ENCODE measurements around the gene SS18L1. TPM values are rescaled to one million over a fixed set of nuclear protein-coding genes. Genes with fewer than 3 reads are reported as not detected.

SS18L1 gene
- total RNA-seq, 1 experiment from 2014 or later, result 28.1 TPM

DNA sequence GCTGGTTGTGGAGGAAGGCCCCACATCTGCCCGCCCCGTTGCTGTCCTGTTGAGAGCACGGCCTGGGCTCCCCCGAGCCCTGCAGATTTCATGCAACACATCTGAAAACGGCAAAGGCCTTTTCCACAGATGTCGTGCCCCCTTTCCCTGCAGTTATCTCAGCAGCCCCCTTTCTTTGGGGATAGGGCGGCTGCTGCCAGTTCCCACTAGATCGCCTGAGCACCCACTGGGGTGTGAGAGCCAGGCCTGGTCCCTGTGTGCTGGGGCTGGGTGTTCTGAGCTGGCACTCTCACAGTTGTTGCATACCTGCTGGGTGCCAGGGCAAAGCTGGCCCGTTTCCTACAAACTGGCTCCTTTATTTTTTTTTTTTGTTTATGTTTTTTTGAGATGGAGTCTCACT is 27.0 kb downstream of the SS18L1 start (continued):
- TF ChIP-seq, protein P1, sequence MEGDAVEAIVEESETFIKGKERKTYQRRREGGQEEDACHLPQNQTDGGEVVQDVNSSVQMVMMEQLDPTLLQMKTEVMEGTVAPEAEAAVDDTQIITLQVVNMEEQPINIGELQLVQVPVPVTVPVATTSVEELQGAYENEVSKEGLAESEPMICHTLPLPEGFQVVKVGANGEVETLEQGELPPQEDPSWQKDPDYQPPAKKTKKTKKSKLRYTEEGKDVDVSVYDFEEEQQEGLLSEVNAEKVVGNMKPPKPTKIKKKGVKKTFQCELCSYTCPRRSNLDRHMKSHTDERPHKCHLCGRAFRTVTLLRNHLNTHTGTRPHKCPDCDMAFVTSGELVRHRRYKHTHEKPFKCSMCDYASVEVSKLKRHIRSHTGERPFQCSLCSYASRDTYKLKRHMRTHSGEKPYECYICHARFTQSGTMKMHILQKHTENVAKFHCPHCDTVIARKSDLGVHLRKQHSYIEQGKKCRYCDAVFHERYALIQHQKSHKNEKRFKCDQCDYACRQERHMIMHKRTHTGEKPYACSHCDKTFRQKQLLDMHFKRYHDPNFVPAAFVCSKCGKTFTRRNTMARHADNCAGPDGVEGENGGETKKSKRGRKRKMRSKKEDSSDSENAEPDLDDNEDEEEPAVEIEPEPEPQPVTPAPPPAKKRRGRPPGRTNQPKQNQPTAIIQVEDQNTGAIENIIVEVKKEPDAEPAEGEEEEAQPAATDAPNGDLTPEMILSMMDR (IDR thresholded peaks at IDR 0.05 in 2 of 3, conservative IDR thresholded peaks at IDR 0.05 in 1 of 3; ENCODE audit: borderline replicate concordance in 1 of 3, insufficient read depth in 1 of 3, low read depth in 2 of 3, low read length in 2 of 3), result no peak
- TF ChIP-seq SRF (IDR thresholded peaks at IDR 0.05; ENCODE audit: low read depth), result no peak

DNA sequence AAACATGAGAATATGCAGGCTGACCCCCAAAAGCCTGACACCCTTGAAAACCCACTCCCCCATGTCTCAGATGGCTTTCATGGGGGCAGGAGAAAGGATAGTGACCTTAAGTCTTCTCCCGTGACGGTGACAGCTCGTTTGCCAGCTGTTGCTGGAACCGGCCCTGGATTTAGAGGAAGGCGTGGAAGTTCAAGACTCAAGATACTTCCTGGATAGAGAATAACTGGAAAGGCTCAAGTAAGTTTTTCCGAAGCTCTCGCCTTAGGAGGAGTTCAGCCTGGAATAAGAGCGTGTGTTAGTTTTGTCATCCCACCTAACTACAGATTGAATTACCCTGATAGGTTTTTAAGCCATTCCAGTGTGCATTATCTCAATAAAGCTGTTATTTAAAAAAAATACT is 27.7 kb downstream of the SS18L1 start:
- Histone ChIP-seq H3K4me3 (replicated peaks in 1 of 2; ENCODE audit: low read depth in 1 of 2, low read length in 2 of 2) (no peak overlapping the region), H4K20me1 (ENCODE audit: insufficient read depth) (no peaks in the 10 kb centered on the region), H3K36me3 (ENCODE audit: control insufficient read depth in 1 of 2, insufficient read depth in 2 of 2, low read length in 2 of 2) (peaks cover 2 to 14% of the 10 kb centered on the region in 2 experiments; a peak in 3 of 4 replicates), H3K9ac (ENCODE audit: low read length) (no peak overlapping the region), H3K4me1 (ENCODE audit: control insufficient read depth in 1 of 2, insufficient read depth in 2 of 2, low read length in 2 of 2) (no peaks in the 10 kb centered on the region), H3K9me3 (ENCODE audit: control insufficient read depth in 1 of 2, insufficient read depth in 1 of 2, low read depth in 1 of 2, low read length in 2 of 2) (no peaks in the 10 kb centered on the region), H3K27ac (ENCODE audit: low read depth, low read length) (no peak overlapping the region), H2AFZ (ENCODE audit: low read depth, low read length, poor library complexity, severe bottlenecking) (no peak overlapping the region), H3K4me2 (ENCODE audit: low read length) (no peak overlapping the region), H3K79me2 (ENCODE audit: insufficient read depth, low read length) (no peaks in the 10 kb centered on the region), H3K27me3 (ENCODE audit: insufficient read depth, low read length) (no peaks in the 10 kb centered on the region), H3K9me2 (ENCODE audit: insufficient read depth) (no peaks in the 10 kb centered on the region)
- no peak for DNase-seq (ENCODE audit: low read depth, low spot score)
- TF ChIP-seq SIN3A (IDR thresholded peaks at IDR 0.05; ENCODE audit: low read depth) (no peak), ELF1 (IDR thresholded peaks at IDR 0.05; ENCODE audit: borderline replicate concordance, low read depth) (no peak), EGR1 (IDR thresholded peaks at IDR 0.05; ENCODE audit: low read depth) (no peak), SP1 (IDR thresholded peaks at IDR 0.05; ENCODE audit: low read depth) (no peak), RAD21 (IDR thresholded peaks at IDR 0.05; ENCODE audit: low read depth) (no peak), SRF (IDR thresholded peaks at IDR 0.05; ENCODE audit: low read depth) (no peak), POLR2AphosphoS5 (IDR thresholded peaks at IDR 0.05; ENCODE audit: low read depth, low read length) (no peak), ZFX (IDR thresholded peaks at IDR 0.05) (no peak), CEBPB (IDR thresholded peaks at IDR 0.05; ENCODE audit: low read depth) (no peak), JUND (IDR thresholded peaks at IDR 0.05) (no peak), ZNF274 (IDR thresholded peaks at IDR 0.05; ENCODE audit: low read depth, low read length) (no peak), EZH2 (IDR thresholded peaks at IDR 0.05) (no peak)
- TF ChIP-seq, protein P1 (IDR thresholded peaks at IDR 0.05 in 2 of 3, conservative IDR thresholded peaks at IDR 0.05 in 1 of 3; ENCODE audit: borderline replicate concordance in 1 of 3, insufficient read depth in 1 of 3, low read depth in 2 of 3, low read length in 2 of 3), result no peak
- TF ChIP-seq, protein P2, sequence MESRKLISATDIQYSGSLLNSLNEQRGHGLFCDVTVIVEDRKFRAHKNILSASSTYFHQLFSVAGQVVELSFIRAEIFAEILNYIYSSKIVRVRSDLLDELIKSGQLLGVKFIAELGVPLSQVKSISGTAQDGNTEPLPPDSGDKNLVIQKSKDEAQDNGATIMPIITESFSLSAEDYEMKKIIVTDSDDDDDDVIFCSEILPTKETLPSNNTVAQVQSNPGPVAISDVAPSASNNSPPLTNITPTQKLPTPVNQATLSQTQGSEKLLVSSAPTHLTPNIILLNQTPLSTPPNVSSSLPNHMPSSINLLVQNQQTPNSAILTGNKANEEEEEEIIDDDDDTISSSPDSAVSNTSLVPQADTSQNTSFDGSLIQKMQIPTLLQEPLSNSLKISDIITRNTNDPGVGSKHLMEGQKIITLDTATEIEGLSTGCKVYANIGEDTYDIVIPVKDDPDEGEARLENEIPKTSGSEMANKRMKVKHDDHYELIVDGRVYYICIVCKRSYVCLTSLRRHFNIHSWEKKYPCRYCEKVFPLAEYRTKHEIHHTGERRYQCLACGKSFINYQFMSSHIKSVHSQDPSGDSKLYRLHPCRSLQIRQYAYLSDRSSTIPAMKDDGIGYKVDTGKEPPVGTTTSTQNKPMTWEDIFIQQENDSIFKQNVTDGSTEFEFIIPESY (IDR thresholded peaks at IDR 0.05; ENCODE audit: extremely low read depth, insufficient replicate concordance, low read length), result no peak
- TF ChIP-seq, protein P3, sequence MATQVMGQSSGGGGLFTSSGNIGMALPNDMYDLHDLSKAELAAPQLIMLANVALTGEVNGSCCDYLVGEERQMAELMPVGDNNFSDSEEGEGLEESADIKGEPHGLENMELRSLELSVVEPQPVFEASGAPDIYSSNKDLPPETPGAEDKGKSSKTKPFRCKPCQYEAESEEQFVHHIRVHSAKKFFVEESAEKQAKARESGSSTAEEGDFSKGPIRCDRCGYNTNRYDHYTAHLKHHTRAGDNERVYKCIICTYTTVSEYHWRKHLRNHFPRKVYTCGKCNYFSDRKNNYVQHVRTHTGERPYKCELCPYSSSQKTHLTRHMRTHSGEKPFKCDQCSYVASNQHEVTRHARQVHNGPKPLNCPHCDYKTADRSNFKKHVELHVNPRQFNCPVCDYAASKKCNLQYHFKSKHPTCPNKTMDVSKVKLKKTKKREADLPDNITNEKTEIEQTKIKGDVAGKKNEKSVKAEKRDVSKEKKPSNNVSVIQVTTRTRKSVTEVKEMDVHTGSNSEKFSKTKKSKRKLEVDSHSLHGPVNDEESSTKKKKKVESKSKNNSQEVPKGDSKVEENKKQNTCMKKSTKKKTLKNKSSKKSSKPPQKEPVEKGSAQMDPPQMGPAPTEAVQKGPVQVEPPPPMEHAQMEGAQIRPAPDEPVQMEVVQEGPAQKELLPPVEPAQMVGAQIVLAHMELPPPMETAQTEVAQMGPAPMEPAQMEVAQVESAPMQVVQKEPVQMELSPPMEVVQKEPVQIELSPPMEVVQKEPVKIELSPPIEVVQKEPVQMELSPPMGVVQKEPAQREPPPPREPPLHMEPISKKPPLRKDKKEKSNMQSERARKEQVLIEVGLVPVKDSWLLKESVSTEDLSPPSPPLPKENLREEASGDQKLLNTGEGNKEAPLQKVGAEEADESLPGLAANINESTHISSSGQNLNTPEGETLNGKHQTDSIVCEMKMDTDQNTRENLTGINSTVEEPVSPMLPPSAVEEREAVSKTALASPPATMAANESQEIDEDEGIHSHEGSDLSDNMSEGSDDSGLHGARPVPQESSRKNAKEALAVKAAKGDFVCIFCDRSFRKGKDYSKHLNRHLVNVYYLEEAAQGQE (IDR thresholded peaks at IDR 0.05; ENCODE audit: low read depth), result no peak
- TF ChIP-seq, protein P4, sequence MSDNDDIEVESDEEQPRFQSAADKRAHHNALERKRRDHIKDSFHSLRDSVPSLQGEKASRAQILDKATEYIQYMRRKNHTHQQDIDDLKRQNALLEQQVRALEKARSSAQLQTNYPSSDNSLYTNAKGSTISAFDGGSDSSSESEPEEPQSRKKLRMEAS (IDR thresholded peaks at IDR 0.05), result no peak
- no TSS peak for BruUV-seq (replicated peaks)
- ChIA-PET POLR2A (no interaction called here), CTCF (no interaction called here), RAD21 (ENCODE audit: low non-redundant PET in 1 of 2, low total read pairs in 2 of 2, uncharacterized antibody in 2 of 2, unreplicated experiment in 2 of 2) (no interaction called here)
- ATAC-seq, result no peak
- intact Hi-C loops (cut with micrococcal nuclease), result no loop called here

Data from HCT116 (cell line).